ENCODE measurements around the gene PARD3. TPM values are rescaled to one million over a fixed set of nuclear protein-coding genes. Genes with fewer than 3 reads are reported as not detected.
A peak's percentile ranks its signal among the peaks of the same experiment; 100 is the strongest.

Gene PARD3
- total RNA-seq, 1 donor from 2014 or later, result 35.4 TPM

- H3K9me3 ChIP-seq (ENCODE audit: insufficient read depth, low read depth, low read length), result no peaks in the 10 kb centered on the region
- FAIRE-seq (peak; percentile 9), DNase-seq (ENCODE audit: low read depth) (no peak)
- no peaks in the 10 kb centered on the region for H3K4me1 ChIP-seq (ENCODE audit: insufficient read depth, low read length)
- H3K27ac ChIP-seq (ENCODE audit: low read depth, low read length), result no peak overlapping the region
- H3K79me2 ChIP-seq (ENCODE audit: insufficient read depth, low read length), result no peaks in the 10 kb centered on the region
- no peak overlapping the region for H3K4me2 ChIP-seq (ENCODE audit: low read length)
- Mint-ChIP-seq H3K9me3 (ENCODE audit: unreplicated experiment) (no peaks in the 10 kb centered on the region), H3K36me3 (ENCODE audit: low read depth, unreplicated experiment) (peaks cover 6% of the 10 kb centered on the region), H3K4me3 (ENCODE audit: unreplicated experiment) (no peak overlapping the region), H3K27ac (ENCODE audit: unreplicated experiment) (no peak overlapping the region), H3K4me1 (ENCODE audit: low read depth, unreplicated experiment) (no peaks in the 10 kb centered on the region), H3K27me3 (ENCODE audit: low read depth, unreplicated experiment) (no peaks in the 10 kb centered on the region)
- no peak overlapping the region for H3K9ac ChIP-seq (ENCODE audit: low read length)
- H3K36me3 ChIP-seq (ENCODE audit: insufficient read depth, low read length), result no peaks in the 10 kb centered on the region
- H3K27me3 ChIP-seq (ENCODE audit: insufficient read depth, low read length), result no peaks in the 10 kb centered on the region
- no peaks in the 10 kb centered on the region for H4K20me1 ChIP-seq (ENCODE audit: insufficient read depth, low read length)
- TF ChIP-seq EZH2 (IDR thresholded peaks at IDR 0.05; ENCODE audit: insufficient read depth, low read length) (no peak), CTCF (IDR thresholded peaks at IDR 0.05; ENCODE audit: insufficient read depth, low read depth, low read length) (no peak)
- no peak overlapping the region for H2AFZ ChIP-seq (ENCODE audit: low read depth, low read length)
- no peak overlapping the region for H3K4me3 ChIP-seq (ENCODE audit: insufficient read depth, low read depth, low read length)
Observed at GRCh38 chr10:34133406-34133805, 681.7 kb downstream of the PARD3 start.

GRCh38 chr10:34131152-34131551 lies 683.9 kb downstream of the PARD3 start:
- Mint-ChIP-seq H3K27ac (ENCODE audit: unreplicated experiment) (no peak overlapping the region), H3K4me3 (ENCODE audit: unreplicated experiment) (no peak overlapping the region), H3K4me1 (ENCODE audit: low read depth, unreplicated experiment) (peaks cover 5% of the 10 kb centered on the region), H3K9me3 (ENCODE audit: unreplicated experiment) (no peaks in the 10 kb centered on the region), H3K27me3 (ENCODE audit: low read depth, unreplicated experiment) (no peaks in the 10 kb centered on the region), H3K36me3 (ENCODE audit: low read depth, unreplicated experiment) (peaks cover 10% of the 10 kb centered on the region)
- Histone ChIP-seq H2AFZ (ENCODE audit: low read depth, low read length) (no peak overlapping the region), H3K36me3 (ENCODE audit: insufficient read depth, low read length) (no peaks in the 10 kb centered on the region), H4K20me1 (ENCODE audit: insufficient read depth, low read length) (no peaks in the 10 kb centered on the region), H3K9ac (ENCODE audit: low read length) (no peak overlapping the region), H3K4me2 (ENCODE audit: low read length) (no peak overlapping the region), H3K4me3 (ENCODE audit: insufficient read depth, low read depth, low read length) (no peak overlapping the region), H3K9me3 (ENCODE audit: insufficient read depth, low read depth, low read length) (no peaks in the 10 kb centered on the region), H3K27ac (ENCODE audit: low read depth, low read length) (no peak overlapping the region), H3K4me1 (ENCODE audit: insufficient read depth, low read length) (no peaks in the 10 kb centered on the region), H3K27me3 (ENCODE audit: insufficient read depth, low read length) (no peaks in the 10 kb centered on the region), H3K79me2 (ENCODE audit: insufficient read depth, low read length) (no peaks in the 10 kb centered on the region)
- FAIRE-seq (no peak), DNase-seq (ENCODE audit: low read depth) (no peak)
- no peak for TF ChIP-seq EZH2 (IDR thresholded peaks at IDR 0.05; ENCODE audit: insufficient read depth, low read length)
- no peak for TF ChIP-seq CTCF (IDR thresholded peaks at IDR 0.05; ENCODE audit: insufficient read depth, low read depth, low read length)

GRCh38 chr10:34127676-34128075 lies 687.4 kb downstream of the PARD3 start:
- H3K9me3 Mint-ChIP-seq (ENCODE audit: unreplicated experiment), result no peaks in the 10 kb centered on the region
- H3K79me2 ChIP-seq (ENCODE audit: insufficient read depth, low read length), result no peaks in the 10 kb centered on the region
- no peak overlapping the region for H3K9ac ChIP-seq (ENCODE audit: low read length)
- no peaks in the 10 kb centered on the region for H3K27me3 Mint-ChIP-seq (ENCODE audit: low read depth, unreplicated experiment)
- H3K27ac ChIP-seq (ENCODE audit: low read depth, low read length), result no peak overlapping the region
- DNase-seq (ENCODE audit: low read depth) (no peak), FAIRE-seq (no peak)
- H3K4me1 Mint-ChIP-seq (ENCODE audit: low read depth, unreplicated experiment), result peaks cover 19% of the 10 kb centered on the region
- no peaks in the 10 kb centered on the region for H3K27me3 ChIP-seq (ENCODE audit: insufficient read depth, low read length)
- H3K4me3 Mint-ChIP-seq (ENCODE audit: unreplicated experiment), result no peak overlapping the region
- TF ChIP-seq CTCF (IDR thresholded peaks at IDR 0.05; ENCODE audit: insufficient read depth, low read depth, low read length) (no peak), EZH2 (IDR thresholded peaks at IDR 0.05; ENCODE audit: insufficient read depth, low read length) (no peak)
- H3K4me1 ChIP-seq (ENCODE audit: insufficient read depth, low read length), result peaks cover 8% of the 10 kb centered on the region
- H3K27ac Mint-ChIP-seq (ENCODE audit: unreplicated experiment), result no peak overlapping the region
- H3K9me3 ChIP-seq (ENCODE audit: insufficient read depth, low read depth, low read length), result no peaks in the 10 kb centered on the region
- H3K4me3 ChIP-seq (ENCODE audit: insufficient read depth, low read depth, low read length), result no peak overlapping the region
- H3K36me3 ChIP-seq (ENCODE audit: insufficient read depth, low read length), result no peaks in the 10 kb centered on the region
- H2AFZ ChIP-seq (ENCODE audit: low read depth, low read length), result no peak overlapping the region
- H3K4me2 ChIP-seq (ENCODE audit: low read length), result no peak overlapping the region
- no peaks in the 10 kb centered on the region for H4K20me1 ChIP-seq (ENCODE audit: insufficient read depth, low read length)
- H3K36me3 Mint-ChIP-seq (ENCODE audit: low read depth, unreplicated experiment), result peaks cover 10% of the 10 kb centered on the region

All from astrocyte (in vitro differentiated cells and primary cell).